ENCODE data around the gene TPTE2. TPM values are rescaled to one million over a fixed set of nuclear protein-coding genes. Genes with fewer than 3 reads are reported as not detected.

Gene TPTE2
- not detected in 5 replicates for total RNA-seq (2022; extraction: Qiagen RNA extraction)

GRCh38 chr13:19561127-19561582, at the start of gene TPTE2:
Gene TPTE2 (minus strand): TSS chr13:19561532. CDS start chr13:19503234, 58,298 bp downstream.

Other genes with a start within 250 kb of the TPTE2 start
- gene MPHOSPH8, start 72.1 kb upstream of the TPTE2 start, total RNA-seq (2022; extraction: Qiagen RNA extraction), result 11.3 to 13.8 TPM (median 13.1 TPM) in 5 replicates
- gene PSPC1, start 221.4 kb upstream of the TPTE2 start, total RNA-seq (2022; extraction: Qiagen RNA extraction), result 44.0 to 51.5 TPM (median 46.3 TPM) in 5 replicates